ENCODE data around the gene CRX.
"Not testable (repeated sequence)": the region's sequence is repeated elsewhere in the genome, so short reads cannot be mapped to it uniquely, and the experiment has no call there.

Gene CRX

DNA sequence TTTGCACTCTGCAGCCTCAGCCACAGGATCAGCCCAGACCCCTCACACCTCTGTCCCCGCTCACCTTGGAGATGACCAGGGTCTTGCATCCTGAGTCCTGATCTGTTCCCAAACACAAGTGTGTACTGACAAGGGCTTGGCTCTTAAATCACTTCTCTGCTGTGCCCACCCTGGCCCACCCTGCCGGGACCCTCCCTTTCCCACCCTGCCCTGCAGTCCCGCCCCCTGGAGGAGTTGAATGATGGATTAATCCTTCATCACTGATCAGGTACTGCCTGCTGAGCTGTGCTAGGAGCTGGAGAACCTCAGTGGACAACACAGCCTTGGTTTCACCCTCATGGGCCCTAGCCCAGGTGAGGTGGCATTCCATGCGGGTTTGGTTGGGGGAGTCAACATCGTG, 17.3 kb upstream of the CRX start, which contains the start of gene TPRX1:
TPRX1 (minus strand) TSS at position 101 of the 400 bp plus-strand sequence; CDS start at position 89, 12 bp downstream.
- DNase-seq: not testable (repeated sequence)

DNA sequence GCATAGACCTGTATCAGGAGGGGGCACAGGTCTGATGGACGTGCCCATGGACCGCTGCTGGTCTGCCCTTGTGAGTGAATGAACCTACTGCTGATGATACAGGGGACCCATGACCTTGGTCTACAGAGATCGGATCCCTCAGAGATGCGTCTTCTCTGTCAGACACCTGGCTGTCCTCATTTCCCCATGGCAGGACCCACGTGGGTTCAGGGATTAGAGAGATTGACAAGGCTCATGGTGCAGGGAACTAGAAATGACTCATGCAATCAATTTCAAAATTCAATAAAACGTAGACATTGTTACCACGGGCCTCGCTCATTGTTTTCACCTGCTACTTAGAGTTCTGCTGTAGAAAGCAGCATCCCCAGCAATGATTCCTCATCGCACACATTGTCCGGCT, 16.4 kb upstream of the CRX start:
- no peak for DNase-seq

DNA sequence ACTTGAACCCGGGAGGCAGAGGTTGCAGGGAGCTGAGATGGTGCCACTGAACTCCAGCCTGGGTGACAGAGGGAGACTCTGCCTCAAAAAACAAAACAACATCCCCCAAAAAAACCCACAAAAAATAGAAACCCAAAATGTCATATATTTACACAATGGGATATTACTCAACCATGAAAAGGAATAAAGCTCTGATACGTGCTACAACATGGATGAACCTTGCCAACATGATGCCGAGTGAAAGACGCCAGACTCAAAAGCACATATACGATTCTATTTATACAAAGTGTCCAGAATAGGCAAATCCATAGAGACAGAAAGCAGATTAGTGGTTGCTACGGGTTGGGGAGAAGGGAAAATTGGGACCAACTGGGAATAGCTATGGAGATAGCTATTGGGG, 15.3 kb upstream of the CRX start:
- no peak for DNase-seq

DNA sequence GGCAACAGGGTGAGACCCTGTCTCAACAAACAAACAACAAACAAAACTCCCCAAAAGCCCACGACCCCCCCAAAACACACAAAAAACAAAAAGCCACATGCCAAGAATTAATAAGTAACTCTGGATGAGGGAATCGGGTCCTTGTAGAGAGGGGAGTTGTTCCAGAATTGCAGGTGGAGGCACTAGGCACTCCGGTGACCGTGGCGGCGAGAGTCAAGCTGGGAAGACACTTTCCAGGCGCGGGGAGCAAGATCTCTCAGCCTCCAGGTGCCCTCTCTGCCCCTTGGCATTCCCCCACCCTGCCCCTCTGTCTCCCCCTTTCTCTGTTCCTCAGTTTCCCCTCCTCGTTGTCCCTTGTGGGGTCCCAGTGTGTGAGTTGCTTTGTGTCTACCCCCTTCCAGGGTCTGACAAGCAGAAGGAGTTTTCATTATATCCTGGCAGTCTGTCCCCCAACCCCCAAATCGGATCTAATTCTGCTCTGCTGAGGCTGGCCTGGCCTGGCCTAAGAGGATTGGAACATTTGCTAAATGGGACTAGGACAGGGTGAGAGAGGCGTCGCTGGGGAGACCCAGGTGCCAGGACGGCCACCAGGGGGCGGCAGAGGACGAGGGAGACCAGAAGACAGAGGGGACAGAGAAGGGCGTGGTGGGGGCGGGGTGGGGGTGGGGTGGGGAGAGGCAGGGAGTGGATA, 8.3 kb upstream of the CRX start:
- DNase-seq: peak; percentile 16 to 70 (median 58)

DNA sequence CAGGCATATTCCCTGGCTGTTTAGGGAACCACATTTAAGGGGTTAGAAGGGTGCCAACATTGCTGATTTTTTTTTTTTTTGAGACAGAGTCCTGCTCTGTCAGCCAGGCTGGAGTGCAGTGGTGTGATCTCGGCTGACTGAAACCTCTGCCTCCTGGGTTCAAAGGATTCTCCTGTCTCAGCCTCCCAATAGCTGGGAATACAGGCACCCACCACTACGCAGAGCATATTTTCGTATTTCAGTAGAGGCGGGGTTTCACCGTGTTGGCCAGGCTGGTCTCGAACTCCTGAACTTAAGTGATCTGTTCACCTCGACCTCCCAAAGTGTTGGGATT, 7.8 kb upstream of the CRX start:
- DNase-seq: no peak

DNA sequence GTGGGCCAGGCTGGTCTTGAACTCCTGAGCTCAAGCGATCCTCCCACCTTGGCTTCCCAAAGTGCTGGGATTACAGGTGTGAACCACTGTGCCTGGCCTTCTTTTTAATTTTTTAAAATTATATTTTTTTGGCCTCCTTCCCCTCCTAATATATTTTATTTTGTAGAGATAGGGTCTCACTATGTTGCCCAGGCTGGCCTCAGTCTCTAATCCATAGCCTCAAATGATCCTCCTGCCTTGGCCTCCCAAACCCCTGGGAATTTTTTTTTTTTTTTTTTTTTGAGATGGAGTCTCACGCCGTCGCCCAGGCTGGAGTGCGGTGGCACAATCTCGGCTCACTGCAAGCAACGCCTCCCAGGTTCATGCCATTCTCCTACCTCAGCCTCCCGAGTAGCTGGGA, 5.5 kb upstream of the CRX start:
- DNase-seq: not testable (repeated sequence)

DNA sequence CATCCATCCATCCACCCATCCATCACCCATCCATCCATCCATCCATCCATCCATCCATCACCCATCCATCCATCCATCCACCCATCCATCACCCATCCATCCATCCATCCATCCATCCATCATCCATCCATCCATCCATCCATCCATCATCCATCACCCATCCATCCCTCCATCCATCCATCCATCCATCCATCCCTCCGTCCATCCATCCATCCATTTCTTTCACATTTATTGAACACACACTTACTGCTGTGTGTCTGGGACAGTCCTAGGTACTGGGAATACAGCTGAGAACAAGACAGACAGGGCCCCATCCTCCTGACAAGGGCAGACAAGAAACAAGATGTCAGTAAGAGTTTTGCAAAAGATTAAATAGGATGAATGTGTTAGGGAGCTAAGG, 3.5 kb upstream of the CRX start:
- not testable (repeated sequence) for DNase-seq

DNA sequence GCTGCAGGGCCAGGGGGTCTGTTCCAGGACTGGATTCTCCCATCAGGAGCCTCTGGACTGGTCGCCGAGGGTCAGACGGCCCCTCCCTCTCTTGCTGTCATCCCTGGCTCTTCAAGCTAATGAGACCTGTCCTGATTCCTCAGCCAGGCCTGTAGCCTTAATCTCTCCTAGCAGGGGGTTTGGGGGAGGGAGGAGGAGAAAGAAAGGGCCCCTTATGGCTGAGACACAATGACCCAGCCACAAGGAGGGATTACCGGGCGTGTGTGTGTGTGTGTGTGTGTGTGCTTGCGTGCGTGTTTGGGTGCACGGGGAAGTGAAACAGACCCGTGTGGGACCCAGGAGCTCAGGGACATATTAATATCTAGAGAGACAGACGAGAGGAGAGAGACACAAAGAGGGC, 1.9 kb upstream of the CRX start:
- DNase-seq: no peak

DNA sequence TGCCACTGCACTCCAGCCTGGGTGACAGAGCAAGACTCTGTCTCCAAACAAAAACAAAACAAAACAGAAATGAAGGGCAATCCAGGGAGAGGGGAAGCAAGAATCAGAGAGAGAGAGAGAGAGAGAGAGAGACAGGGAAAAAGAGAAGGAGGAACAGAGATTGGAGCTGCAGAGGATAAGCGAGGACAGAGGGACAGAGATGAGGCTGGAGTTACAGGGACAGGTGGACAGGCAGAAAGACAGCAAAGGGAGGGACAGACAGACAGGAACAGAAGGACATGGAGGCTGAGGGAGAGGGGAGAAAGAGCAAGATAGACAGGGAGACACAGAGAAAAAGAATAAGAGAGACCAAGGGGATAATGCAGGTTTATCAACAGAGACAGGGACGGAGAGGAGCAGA, 1.3 kb upstream of the CRX start:
- DNase-seq: no peak

DNA sequence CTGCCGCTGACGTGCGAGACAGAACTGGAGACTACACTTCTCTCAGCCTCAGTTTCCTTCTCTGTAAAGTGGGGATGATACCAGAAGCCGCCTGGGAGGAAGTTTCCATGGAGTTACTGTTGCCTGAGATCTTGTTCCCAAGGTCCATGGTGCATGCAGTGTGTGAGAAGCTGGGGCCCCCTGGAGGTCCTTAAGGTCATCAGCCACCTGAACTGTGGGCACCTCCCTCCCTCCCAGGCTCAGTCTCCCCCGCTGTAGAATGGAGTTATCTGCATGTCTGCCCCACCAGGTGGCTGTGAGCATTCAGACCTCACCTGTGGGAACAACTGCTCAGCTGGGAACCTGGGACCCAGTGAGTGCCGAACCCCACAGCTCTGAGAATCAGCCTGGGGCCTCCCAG, 2.7 kb downstream of the CRX start:
- no peak for DNase-seq

DNA sequence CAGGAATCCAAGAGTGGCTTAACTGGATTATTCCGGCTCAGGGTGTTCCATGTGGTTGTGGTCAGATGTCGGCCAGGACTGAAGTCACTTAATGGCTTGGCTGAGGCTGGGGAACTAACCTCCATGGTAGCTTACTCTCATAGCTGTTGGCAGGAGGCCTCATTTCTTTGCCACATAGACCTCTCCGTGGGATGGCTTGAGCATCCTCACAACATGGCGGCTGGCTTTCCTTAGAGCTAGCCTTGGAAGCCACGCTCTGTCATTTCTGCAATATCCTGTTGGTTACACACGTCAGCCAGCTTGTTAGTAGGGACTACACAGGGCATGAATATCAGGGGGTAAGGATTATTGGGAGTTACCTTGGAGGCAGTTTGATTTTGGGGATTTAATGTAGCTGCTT, 5.1 kb downstream of the CRX start:
- no peak for DNase-seq

DNA sequence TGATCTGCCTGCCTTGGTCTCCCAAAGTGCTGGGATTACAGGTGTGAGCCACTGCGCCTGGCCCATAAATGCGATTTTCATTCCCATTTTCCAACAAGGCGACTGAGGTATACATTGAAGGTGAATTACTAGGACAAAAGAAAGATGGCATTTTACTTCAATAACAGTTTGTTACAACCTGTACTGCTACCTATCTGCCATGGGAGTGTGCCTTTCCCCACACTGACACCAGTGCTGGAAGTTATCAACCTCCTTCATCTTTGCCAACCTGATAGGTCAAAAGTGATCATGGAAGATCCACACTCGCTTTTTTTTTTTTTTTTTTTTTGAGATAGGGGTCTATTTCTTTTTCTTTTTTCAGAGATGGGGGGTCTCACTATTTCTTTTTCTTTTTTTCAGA, 11.0 kb downstream of the CRX start:
- DNase-seq: no peak

DNA sequence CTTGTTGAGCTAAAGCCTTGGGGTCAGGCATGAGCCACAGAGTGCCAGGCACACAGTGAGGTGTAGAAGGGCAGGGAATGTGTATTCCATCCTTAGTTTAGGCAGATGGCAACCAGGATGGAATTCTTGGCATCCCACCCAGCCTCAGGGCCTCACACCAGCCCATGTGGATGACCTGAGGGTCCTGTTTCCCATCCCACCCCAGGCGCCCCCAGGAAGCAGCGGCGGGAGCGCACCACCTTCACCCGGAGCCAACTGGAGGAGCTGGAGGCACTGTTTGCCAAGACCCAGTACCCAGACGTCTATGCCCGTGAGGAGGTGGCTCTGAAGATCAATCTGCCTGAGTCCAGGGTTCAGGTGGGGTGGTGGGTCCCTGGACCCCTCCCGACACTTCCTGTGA, 14.3 kb downstream of the CRX start:
- DNase-seq: no peak

DNA sequence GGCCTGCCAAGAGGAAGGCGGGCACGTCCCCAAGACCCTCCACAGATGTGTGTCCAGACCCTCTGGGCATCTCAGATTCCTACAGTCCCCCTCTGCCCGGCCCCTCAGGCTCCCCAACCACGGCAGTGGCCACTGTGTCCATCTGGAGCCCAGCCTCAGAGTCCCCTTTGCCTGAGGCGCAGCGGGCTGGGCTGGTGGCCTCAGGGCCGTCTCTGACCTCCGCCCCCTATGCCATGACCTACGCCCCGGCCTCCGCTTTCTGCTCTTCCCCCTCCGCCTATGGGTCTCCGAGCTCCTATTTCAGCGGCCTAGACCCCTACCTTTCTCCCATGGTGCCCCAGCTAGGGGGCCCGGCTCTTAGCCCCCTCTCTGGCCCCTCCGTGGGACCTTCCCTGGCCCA, 17.7 kb downstream of the CRX start:
- no peak for DNase-seq

DNA sequence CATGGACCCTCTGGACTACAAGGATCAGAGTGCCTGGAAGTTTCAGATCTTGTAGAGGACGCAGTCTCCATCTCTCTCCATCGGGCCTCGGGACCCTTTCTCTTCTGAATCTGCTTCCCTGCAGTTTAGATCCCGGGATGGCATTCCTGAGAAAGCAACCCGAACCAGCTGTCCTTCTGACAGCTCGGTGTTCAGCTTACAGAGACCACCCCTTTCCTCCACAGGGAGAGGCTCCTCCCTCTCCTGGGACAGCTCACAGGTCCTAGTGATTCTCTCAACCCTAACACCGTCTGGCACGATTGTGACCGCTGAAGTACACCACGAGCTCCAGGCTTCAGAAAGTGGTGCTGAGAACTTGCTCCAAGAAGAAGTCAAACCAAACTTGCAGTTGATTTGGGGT, 18.2 kb downstream of the CRX start:
- DNase-seq: no peak

DNA sequence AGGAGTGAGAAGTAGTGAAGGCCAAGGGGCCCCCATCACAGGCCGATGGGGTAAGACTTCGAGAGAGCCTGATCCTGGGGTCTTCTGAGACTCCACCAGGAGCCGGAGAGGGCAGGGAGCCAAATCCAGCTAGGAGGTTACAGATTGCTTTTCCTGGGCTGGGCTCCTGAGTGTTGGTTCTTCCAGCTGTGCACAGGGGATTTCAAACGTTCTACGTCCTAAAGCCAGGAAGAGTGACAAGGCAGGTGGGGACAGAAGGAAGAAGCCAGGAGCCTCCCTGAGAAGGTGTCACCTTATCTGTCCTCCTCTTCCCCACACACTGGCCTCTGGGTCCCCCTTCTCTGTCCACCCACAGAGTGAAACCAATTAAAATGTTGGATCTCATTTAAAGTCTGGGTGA, 21.2 kb downstream of the CRX start:
- DNase-seq: no peak

DNA sequence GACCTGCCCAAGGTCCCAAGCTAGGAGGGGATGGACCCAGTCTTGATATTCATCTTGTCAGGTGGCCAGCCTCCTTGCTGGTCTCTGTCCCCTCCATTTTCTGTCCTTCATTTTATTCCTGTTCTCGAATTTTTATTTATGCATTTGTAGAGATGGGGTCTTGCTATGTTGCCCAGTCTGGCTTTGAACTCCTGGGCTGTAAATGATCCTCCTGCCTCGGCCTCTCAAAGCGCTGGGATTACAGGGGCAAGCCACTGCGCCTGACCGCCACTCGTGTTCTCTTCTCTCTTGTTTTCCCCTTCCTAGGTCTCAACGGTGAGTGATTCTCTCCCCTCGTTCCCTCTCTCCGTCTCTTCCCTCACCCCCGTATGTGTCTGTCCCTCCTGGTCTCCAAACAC, 26.7 kb downstream of the CRX start:
- no peak for DNase-seq

DNA sequence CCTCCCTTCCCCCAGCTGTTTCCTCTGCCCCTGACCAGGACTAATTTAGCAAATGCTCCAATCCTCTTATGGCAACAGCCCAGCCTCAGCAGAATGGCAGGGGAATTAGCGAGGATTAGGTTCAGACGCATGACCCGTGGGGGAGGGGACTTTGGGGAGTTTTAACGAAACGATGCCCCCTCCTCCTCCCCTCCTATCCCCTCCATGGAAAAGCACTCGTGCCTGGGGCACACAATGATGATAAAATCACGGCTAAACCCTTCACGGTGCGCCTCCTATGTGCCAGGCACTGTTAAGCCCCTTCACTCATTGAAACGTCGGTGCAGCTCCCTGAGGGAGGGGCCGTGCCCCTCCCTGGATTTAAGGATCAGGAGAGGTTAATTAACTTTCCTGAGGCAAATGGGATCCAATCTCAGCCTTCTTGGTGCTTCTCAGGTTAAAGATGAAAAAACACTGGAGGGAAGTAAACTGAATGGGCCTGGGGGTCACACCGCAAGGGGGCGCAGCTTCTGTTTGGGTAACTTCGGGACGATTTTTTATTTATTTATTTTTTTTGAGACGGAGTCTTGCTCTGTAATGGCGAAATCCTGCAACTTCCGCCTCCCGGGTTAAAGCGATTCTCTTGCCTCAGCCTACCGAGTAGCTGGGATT, 27.2 kb downstream of the CRX start:
- DNase-seq: peak in 2 of 5 experiments; percentile 3 to 45

DNA sequence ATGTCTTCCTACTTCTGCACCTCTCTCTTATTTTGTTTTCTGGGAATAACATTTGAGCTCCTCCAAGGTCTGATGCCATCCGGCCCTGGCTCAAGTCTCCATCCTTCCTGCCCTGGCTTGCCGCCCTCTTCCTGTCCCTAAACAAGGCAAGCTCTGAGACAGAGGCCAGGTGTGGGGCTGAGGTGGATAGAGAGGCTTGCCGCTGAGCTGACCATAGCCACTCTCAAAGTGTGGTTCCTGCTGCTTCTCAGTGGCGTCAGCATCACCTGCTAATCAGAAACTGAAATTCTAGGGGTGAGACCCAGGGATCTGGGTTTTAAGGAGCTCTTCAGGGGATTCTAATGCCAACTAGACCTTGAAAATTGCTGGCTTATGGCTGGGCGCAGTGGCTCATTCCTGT, 31.3 kb downstream of the CRX start:
- DNase-seq: no peak

DNA sequence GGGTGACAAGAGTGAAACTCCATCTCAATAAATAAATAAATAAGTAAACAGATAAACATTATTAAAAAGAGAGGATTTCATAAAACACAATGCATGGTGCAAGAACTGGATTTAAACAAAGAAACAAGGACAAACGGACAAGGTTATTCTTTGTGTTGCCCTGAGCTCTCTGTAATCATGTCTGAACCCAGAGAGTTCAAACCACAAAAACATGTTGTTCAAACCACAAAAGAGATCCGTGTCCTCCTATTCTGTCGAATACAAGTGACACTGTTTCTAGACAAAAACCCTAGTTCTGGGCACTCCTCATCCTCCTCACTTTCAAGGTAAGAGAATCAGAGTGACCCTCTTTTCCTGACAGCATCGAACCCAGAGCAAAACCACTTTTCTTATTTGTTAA, 32.7 kb downstream of the CRX start:
- DNase-seq: peak in 1 of 5 experiments; percentile 11

DNA sequence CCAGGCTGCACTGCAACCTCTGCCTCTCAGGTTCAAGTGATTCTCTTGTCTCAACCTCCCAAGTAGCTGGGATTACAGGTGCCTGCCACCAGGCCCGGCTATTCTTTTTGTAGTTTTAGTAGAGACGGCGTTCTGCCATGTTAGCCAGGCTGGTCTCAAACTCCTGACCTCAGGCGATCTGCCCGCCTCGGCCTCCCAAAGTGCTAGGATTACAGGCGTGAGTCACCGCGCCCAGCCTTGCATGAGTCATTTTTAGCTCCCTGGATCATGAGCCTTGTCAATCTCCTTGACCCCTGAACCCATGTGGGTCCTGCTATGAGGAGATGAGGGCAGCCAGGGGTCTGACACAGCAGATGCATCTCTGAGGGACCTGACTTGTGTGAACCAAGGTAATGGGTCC, 36.5 kb downstream of the CRX start:
- DNase-seq: not testable (repeated sequence)

DNA sequence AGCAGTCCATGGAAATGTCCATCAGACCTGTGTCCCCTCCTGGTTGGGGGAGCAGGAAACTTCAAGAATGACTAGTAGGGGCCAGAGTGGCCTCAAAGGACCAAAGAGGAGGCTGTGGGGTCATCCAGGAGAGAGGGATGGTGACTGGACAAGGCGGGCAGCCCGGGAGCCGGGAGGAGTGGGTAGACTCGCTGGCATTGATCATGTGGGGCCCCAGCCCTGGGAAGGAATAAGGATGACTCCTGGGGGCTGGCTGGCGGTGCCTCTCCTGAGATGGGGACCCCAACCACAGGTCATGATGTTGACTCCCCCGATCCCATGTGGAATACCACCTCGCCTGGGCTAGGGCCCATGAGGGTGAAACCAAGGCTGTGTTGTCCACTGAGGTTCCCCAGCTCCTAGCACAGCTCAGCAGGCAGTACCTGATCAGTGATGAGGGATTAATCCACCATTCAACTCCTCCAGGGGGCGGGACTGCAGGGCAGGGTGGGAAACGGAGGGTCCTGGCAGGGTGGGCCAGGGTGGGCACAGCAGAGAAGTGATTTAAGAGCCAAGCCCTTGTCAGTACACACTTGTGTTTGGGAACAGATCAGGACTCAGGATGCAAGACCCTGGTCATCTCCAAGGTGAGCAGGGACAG, 37.0 kb downstream of the CRX start, which contains the start of gene TPRX2:
TPRX2 (plus strand) TSS at position 590 of the 640 bp plus-strand sequence; CDS start at position 602, 12 bp downstream.
- DNase-seq: not testable (repeated sequence)

DNA sequence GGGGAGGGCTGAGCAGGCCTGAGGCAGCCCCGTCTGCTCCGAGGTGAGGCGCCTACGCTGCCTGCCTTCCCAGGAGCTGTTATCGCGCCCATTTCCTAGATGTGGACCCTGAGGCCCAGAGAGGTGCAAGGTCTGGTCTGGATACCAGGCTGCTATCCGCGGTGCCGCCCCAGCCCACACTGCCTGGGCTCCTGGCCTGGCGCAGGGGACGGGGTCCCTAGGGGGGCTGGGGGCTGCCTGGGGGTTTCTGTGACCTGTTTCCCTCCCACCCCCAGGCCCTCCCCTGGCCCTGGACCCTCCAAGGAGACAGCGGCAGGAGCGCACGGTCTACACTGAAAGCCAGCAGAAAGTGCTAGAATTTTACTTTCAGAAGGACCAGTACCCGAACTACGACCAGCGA, 38.1 kb downstream of the CRX start:
- DNase-seq: not testable (repeated sequence)
